Measurements from ENCODE around the gene FEN1. TPM values are rescaled to one million over a fixed set of nuclear protein-coding genes. Genes with fewer than 3 reads are reported as not detected.

Gene FEN1
- total RNA-seq, 4 donors from 2014 or later, result 5.0 to 10.2 (median 7.5) TPM

DNA sequence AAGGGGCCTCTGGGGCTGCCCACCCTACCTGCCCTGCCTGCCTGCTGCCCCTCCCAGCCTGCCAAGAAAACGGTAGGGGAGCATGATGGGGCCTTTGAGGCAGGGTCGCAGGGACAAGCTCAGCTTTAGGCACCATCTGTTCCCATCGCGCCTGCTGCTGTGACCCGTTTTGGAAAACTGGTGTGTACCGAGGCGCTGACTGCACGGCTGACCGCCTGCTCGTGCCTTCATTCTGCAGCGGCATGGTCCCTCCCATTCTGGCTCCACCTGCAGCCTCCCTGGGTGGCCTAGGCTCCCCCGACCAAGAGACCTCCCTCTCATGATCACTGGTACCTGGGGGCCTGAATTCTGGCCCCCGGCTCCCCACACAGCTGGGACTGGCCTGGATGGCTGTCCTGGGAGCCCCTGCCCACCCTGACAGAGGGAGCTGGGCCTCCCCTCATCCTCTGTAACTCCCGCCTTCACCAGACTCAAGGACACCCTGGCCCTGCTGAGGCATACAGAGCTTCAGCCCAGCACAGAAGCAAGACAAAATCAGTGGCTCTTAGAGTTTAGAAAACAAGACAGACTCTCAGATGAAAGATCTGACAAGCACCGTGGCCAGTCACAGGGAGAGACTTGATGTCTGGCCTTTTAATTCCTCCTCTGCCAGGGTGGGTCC, 46.8 kb upstream of the FEN1 start:
- Histone ChIP-seq H3K36me3 (peaks cover 9 to 38% (median 27%) of the 10 kb centered on the region in 4 donors), H3K27me3 (peaks cover 0 to 14% (median 0%) of the 10 kb centered on the region in 4 donors), H3K9me3 (no peaks in the 10 kb centered on the region), H3K27ac (replicated peaks in 1 of 4) (no peak overlapping the region), H3K4me3 (no peak overlapping the region), H3K4me1 (peaks cover 6 to 12% (median 9%) of the 10 kb centered on the region in 4 donors)
- intact Hi-C loops (cut with DNase I), result loop anchor here (5.0 kb wide), 1 partner anchor 361 kb away; no protein-coding TSS in a partner anchor
- 88% methylated on average over 8 of the region's 15 CpGs for WGBS
- DNase-seq (ENCODE audit: extremely low spot score), result no peak
- TF ChIP-seq POLR2AphosphoS5 (IDR thresholded peaks at IDR 0.05) (no peak), EP300 (IDR thresholded peaks at IDR 0.05) (no peak), POLR2A (IDR thresholded peaks at IDR 0.05; ENCODE audit: low read depth) (no peak)
- TF ChIP-seq, protein P1, sequence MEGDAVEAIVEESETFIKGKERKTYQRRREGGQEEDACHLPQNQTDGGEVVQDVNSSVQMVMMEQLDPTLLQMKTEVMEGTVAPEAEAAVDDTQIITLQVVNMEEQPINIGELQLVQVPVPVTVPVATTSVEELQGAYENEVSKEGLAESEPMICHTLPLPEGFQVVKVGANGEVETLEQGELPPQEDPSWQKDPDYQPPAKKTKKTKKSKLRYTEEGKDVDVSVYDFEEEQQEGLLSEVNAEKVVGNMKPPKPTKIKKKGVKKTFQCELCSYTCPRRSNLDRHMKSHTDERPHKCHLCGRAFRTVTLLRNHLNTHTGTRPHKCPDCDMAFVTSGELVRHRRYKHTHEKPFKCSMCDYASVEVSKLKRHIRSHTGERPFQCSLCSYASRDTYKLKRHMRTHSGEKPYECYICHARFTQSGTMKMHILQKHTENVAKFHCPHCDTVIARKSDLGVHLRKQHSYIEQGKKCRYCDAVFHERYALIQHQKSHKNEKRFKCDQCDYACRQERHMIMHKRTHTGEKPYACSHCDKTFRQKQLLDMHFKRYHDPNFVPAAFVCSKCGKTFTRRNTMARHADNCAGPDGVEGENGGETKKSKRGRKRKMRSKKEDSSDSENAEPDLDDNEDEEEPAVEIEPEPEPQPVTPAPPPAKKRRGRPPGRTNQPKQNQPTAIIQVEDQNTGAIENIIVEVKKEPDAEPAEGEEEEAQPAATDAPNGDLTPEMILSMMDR (IDR thresholded peaks at IDR 0.05), result no peak

GRCh38 chr11:61746442-61747191, 46.1 kb upstream of the FEN1 start:
- H3K4me1 ChIP-seq, result peaks cover 6 to 12% (median 9%) of the 10 kb centered on the region in 4 donors
- intact Hi-C loops (cut with DNase I), result loop anchor here (5.0 kb wide), 1 partner anchor 361 kb away; no protein-coding TSS in a partner anchor

GRCh38 chr11:61747192-61747966, 45.3 kb upstream of the FEN1 start:
- Histone ChIP-seq H3K27ac (replicated peaks in 1 of 4) (no peak overlapping the region), H3K4me1 (peaks cover 6 to 18% (median 15%) of the 10 kb centered on the region in 4 donors), H3K27me3 (peaks cover 0 to 27% (median 9%) of the 10 kb centered on the region in 4 donors), H3K4me3 (no peak overlapping the region), H3K9me3 (no peaks in the 10 kb centered on the region), H3K36me3 (peaks cover 4 to 23% (median 18%) of the 10 kb centered on the region in 4 donors)
- intact Hi-C loops (cut with DNase I), result loop anchor here (5.0 kb wide), 1 partner anchor 360 kb away; no protein-coding TSS in a partner anchor
- no peak for DNase-seq (ENCODE audit: extremely low spot score)
- WGBS, result 51% methylated on average over 16 of the region's 19 CpGs
- TF ChIP-seq, protein P1 (IDR thresholded peaks at IDR 0.05), result peak; percentile 71 to 92 (median 72)
- TF ChIP-seq EP300 (IDR thresholded peaks at IDR 0.05), result no peak

More at GRCh38 chr11:61746442-61747191, 46.1 kb upstream of the FEN1 start:
- H3K9me3 ChIP-seq, result no peaks in the 10 kb centered on the region
- TF ChIP-seq POLR2AphosphoS5 (IDR thresholded peaks at IDR 0.05) (no peak), POLR2A (IDR thresholded peaks at IDR 0.05; ENCODE audit: low read depth) (no peak), EP300 (IDR thresholded peaks at IDR 0.05) (no peak)
- TF ChIP-seq, protein P1 (IDR thresholded peaks at IDR 0.05), result no peak
- H3K27me3 ChIP-seq, result peaks cover 0 to 21% (median 2%) of the 10 kb centered on the region in 4 donors
- DNase-seq (ENCODE audit: extremely low spot score), result no peak
- WGBS, result 79% methylated on average over 17 of the region's 19 CpGs
- H3K27ac ChIP-seq (replicated peaks in 1 of 4), result no peak overlapping the region
- no peak overlapping the region for H3K4me3 ChIP-seq
- H3K36me3 ChIP-seq, result peaks cover 4 to 31% (median 25%) of the 10 kb centered on the region in 4 donors

DNA sequence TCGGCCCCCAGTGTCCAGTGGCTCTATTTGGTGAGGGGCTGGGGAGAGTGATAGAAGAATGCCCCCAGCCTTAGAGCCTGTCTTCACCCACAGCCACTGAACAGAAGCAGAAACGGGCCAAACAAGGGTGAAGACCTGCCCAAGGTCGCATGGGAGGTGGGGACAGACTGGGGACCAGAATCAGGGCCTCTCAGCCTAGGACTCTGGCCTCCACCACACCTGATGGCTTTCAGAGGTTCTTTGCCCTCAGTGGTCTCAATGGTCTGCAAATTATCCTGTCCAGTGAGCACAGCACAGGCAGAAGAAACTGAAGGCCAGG, 44.8 kb upstream of the FEN1 start:
- H3K9me3 ChIP-seq, result no peaks in the 10 kb centered on the region

More for the DNA sequence above, 44.8 kb upstream of the FEN1 start:
- H3K4me3 ChIP-seq, result no peak overlapping the region
- DNase-seq (ENCODE audit: extremely low spot score), result no peak
- H3K27me3 ChIP-seq, result peaks cover 0 to 32% (median 11%) of the 10 kb centered on the region in 4 donors
- TF ChIP-seq, protein P1 (IDR thresholded peaks at IDR 0.05), result no peak
- TF ChIP-seq POLR2A (IDR thresholded peaks at IDR 0.05; ENCODE audit: low read depth) (no peak), POLR2AphosphoS5 (IDR thresholded peaks at IDR 0.05) (no peak), EP300 (IDR thresholded peaks at IDR 0.05) (no peak)
- peaks cover 4 to 19% (median 17%) of the 10 kb centered on the region in 4 donors for H3K36me3 ChIP-seq
- intact Hi-C loops (cut with DNase I), result loop anchor here (5.0 kb wide), 1 partner anchor 359 kb away; no protein-coding TSS in a partner anchor
- H3K27ac ChIP-seq (replicated peaks in 1 of 4), result no peak overlapping the region
- whole genome bisulfite sequencing, result no CpG with 5 or more reads among the region's 3 CpGs
- peaks cover 10 to 23% (median 19%) of the 10 kb centered on the region in 4 donors for H3K4me1 ChIP-seq

All from esophagus muscularis mucosa (tissue), 4 donors.